Colon (tissue), 2 donors: ENCODE data around the gene VPS4A.
A peak's percentile ranks its signal among the peaks of the same experiment; 100 is the strongest.

ENCODE experiments used
- FAIRE-seq: peaks from 2 replicates; lab custom pipeline; 2012; peaks lifted over from hg19 to GRCh38; lab: Jason Lieb, UNC
- donor health status: control.
- donor health status: control.

VPS4A gene

GRCh38 chr16:69366431-69366830, 55.3 kb downstream of the VPS4A start:
- no peak for FAIRE-seq

DNA sequence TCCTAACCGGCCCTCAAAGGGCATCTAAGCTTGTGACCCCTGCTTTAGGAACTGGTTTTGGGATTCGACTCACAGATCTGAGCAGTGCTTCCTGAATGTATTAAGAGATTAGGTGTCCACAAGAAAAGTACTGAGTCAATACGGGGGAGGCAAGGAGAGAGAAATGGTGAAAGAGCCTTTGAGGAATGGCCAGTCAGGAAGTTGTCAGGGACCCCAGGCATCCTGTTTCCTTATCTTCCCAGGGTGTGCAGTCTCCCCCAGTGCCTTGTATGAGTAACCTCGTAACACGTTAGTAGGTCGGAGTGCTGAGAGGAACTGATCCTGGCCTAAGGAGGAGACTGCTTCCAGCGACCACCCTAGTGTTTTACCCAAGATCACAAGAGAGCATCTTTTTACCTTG, 56.8 kb downstream of the VPS4A start:
- FAIRE-seq: no peak

DNA sequence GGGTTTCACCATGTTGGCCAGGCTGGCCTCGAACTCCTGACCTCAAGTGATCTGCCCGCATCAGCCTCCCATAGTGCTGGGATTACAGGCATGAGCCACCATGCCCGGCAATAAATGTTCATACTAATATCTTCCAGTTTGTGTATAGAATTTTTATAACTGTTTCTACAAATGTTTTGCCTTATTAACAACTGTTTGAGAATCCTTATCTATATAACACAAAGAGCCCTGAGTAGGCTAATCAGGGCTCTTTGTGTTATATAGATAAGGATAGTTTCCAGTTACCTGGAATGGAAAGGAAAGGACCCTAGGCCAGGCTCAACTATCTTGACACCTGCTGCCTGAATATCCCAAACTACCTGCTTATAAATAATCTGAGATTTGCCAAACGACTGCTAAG, 57.7 kb downstream of the VPS4A start:
- no peak for FAIRE-seq

GRCh38 chr16:69371564-69371963, 60.4 kb downstream of the VPS4A start:
- no peak for FAIRE-seq

- FAIRE-seq: peak; percentile 31
These were observed 61.9 kb downstream of the VPS4A start for GRCh38 chr16:69373019-69373418.
